ENCODE measurements around the gene LYRM9.

GRCh38 chr17:27882162-27882840 is 10.9 kb downstream of the LYRM9 start:
- no peak for TF ChIP-seq CTCF (IDR thresholded peaks at IDR 0.05)
- no peak for TF ChIP-seq POLR2A (IDR thresholded peaks at IDR 0.05)

Data from heart left ventricle (tissue), 13 donors.